OCI-LY1 (cell line): ENCODE measurements around the gene FBXW2.

Source experiments
- CTCF ChIP-seq: fragments of 200-600 bp; sonication (generic), shearing (Covaris generic); IDR thresholded peaks from 2 replicates; pipeline ENCODE4 v1.5.1; 2017; ENCODE audit warnings: mild to moderate bottlenecking, antibody characterized with exemption, low read length, moderate library complexity, mixed read lengths
- EZH2 ChIP-seq: fragments of 200-600 bp; sonication (generic), shearing (Covaris generic); IDR thresholded peaks from 2 replicates; pipeline ENCODE4 v1.8.0; 2017; ENCODE audit warnings: borderline replicate concordance, mixed run types, mild to moderate bottlenecking, antibody characterized with exemption, low read length, moderate library complexity, mixed read lengths

GRCh38 chr9:120733190-120733589 is 60.0 kb downstream of the FBXW2 start:
- no peak for TF ChIP-seq CTCF
- no peak for TF ChIP-seq EZH2
